GM19193 (cell line): Measurements from ENCODE around the gene ASTN2.

Experiments
- POLR2A ChIP-seq: IDR thresholded peaks from 4 replicates; pipeline ENCODE4 v1.6.1; 2011; ENCODE audit not compliant: insufficient read depth, insufficient read length; ENCODE audit errors: extremely low read depth

The ASTN2 gene

GRCh38 chr9:117414906-117415331, at the start of gene ASTN2:
Gene ASTN2 (minus strand): TSS chr9:117415057. CDS start chr9:117414938, 119 bp downstream.
- TF ChIP-seq POLR2A: no peak

GRCh38 chr9:117462861-117463260, 48.0 kb upstream of the ASTN2 start:
- TF ChIP-seq POLR2A: no peak

GRCh38 chr9:117461386-117461785, 46.5 kb upstream of the ASTN2 start:
- no peak for TF ChIP-seq POLR2A

GRCh38 chr9:117460743-117461142, 45.9 kb upstream of the ASTN2 start:
- no peak for TF ChIP-seq POLR2A

- TF ChIP-seq POLR2A: no peak
Observed at GRCh38 chr9:117459913-117460312, 45.1 kb upstream of the ASTN2 start.

GRCh38 chr9:117458066-117458465, 43.2 kb upstream of the ASTN2 start:
- TF ChIP-seq POLR2A: no peak

- TF ChIP-seq POLR2A: no peak
Observed at GRCh38 chr9:117454711-117455110, 39.9 kb upstream of the ASTN2 start.

- no peak for TF ChIP-seq POLR2A
Observed at GRCh38 chr9:117453737-117454136, 38.9 kb upstream of the ASTN2 start.

GRCh38 chr9:117451311-117451710, 36.5 kb upstream of the ASTN2 start:
- no peak for TF ChIP-seq POLR2A

- no peak for TF ChIP-seq POLR2A
Observed at GRCh38 chr9:117448066-117448465, 33.2 kb upstream of the ASTN2 start.

- no peak for TF ChIP-seq POLR2A
Observed at GRCh38 chr9:117445631-117446030, 30.8 kb upstream of the ASTN2 start.

- TF ChIP-seq POLR2A: no peak
Observed at GRCh38 chr9:117444501-117444900, 29.6 kb upstream of the ASTN2 start.

GRCh38 chr9:117437283-117437682, 22.4 kb upstream of the ASTN2 start:
- TF ChIP-seq POLR2A: no peak

GRCh38 chr9:117435630-117436261, 20.9 kb upstream of the ASTN2 start:
- TF ChIP-seq POLR2A: no peak

- TF ChIP-seq POLR2A: no peak
Observed at GRCh38 chr9:117434566-117434965, 19.7 kb upstream of the ASTN2 start.

- no peak for TF ChIP-seq POLR2A
Observed at GRCh38 chr9:117430813-117431212, 16.0 kb upstream of the ASTN2 start.
